Sigmoid colon (tissue), 4 donors: ENCODE results near the gene SLC16A4.

Source experiments
- POLR2A ChIP-seq, 2 donors: fragments of 450-650 bp; IDR thresholded peaks; one replicate each; pipeline ENCODE4 v1.6.1; 2016; ENCODE audit warnings: antibody characterized with exemption in 2 of 2, mild to moderate bottlenecking in 2 of 2, moderate library complexity in 2 of 2
- POLR2AphosphoS5 ChIP-seq, 4 donors: sonication (generic); formaldehyde crosslinking; IDR thresholded peaks; one replicate each; pipeline ENCODE4 v1.6.1; 2017; ENCODE audit warnings: antibody characterized with exemption in 4 of 4
- TF ChIP-seq, protein P1 (sequence below), 4 experiments: fragments of 450-650 bp in 3 of 4; fragments of 200-600 bp in 1 of 4; IDR thresholded peaks; one replicate each; pipeline ENCODE4 v1.5.1; 2016 to 2019; ENCODE audit warnings: antibody characterized with exemption in 4 of 4, mild to moderate bottlenecking in 3 of 4, moderate library complexity in 2 of 4

DNA sequence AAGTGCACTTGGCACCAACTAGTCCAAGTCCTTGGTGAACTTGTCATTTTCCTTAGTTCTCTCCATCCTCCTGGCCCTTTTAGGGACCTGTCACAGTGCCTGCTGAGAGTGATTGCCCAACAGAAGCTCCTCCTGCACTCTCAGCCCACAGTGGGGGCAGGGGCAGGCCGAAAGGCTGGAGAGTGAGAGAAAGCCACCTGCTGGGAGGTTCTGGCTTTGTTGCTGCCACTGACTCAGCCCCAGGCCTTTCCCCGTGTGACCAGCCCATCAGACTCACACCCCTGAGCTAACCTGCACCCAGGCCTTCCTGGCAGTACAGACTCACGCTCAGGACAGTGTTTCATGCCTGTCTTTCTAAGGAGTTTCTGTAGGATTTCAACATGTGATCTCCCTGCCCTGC lies 43.0 kb upstream of the SLC16A4 start:
- TF ChIP-seq POLR2AphosphoS5 (IDR thresholded peaks at IDR 0.05) (no peak), POLR2A (IDR thresholded peaks at IDR 0.05) (no peak)
- TF ChIP-seq, protein P1, sequence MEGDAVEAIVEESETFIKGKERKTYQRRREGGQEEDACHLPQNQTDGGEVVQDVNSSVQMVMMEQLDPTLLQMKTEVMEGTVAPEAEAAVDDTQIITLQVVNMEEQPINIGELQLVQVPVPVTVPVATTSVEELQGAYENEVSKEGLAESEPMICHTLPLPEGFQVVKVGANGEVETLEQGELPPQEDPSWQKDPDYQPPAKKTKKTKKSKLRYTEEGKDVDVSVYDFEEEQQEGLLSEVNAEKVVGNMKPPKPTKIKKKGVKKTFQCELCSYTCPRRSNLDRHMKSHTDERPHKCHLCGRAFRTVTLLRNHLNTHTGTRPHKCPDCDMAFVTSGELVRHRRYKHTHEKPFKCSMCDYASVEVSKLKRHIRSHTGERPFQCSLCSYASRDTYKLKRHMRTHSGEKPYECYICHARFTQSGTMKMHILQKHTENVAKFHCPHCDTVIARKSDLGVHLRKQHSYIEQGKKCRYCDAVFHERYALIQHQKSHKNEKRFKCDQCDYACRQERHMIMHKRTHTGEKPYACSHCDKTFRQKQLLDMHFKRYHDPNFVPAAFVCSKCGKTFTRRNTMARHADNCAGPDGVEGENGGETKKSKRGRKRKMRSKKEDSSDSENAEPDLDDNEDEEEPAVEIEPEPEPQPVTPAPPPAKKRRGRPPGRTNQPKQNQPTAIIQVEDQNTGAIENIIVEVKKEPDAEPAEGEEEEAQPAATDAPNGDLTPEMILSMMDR (IDR thresholded peaks at IDR 0.05), result no peak
